Dedifferentiated amniotic fluid mesenchymal stem cell (primary cell): ENCODE data around the gene NTN4.
"Not testable (repeated sequence)": the region's sequence is repeated elsewhere in the genome, so short reads cannot be mapped to it uniquely, and the experiment has no call there.

Source experiments
- DNase-seq: peaks from one replicate; pipeline ENCODE4 v3.0.0-alpha.2; 2016; ENCODE audit errors: extremely low spot score

NTN4 gene

DNA sequence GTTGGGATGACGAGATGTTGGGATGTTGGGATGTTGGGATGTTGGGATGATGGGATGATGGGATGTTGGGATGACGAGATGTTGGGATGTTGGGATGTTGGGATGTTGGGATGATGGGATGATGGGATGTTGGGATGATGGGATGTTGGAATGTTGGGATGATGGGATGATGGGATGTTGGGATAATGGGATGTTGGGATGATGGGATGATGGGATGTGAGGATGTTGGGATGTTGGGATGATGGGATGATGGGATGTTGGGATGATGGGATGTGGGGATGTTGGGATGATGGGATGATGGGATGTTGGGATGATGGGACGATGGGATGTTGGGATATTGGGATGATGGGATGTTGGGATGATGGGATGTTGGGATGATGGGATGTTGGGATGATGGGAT lies 135.9 kb downstream of the NTN4 start:
- DNase-seq = not testable (repeated sequence)

DNA sequence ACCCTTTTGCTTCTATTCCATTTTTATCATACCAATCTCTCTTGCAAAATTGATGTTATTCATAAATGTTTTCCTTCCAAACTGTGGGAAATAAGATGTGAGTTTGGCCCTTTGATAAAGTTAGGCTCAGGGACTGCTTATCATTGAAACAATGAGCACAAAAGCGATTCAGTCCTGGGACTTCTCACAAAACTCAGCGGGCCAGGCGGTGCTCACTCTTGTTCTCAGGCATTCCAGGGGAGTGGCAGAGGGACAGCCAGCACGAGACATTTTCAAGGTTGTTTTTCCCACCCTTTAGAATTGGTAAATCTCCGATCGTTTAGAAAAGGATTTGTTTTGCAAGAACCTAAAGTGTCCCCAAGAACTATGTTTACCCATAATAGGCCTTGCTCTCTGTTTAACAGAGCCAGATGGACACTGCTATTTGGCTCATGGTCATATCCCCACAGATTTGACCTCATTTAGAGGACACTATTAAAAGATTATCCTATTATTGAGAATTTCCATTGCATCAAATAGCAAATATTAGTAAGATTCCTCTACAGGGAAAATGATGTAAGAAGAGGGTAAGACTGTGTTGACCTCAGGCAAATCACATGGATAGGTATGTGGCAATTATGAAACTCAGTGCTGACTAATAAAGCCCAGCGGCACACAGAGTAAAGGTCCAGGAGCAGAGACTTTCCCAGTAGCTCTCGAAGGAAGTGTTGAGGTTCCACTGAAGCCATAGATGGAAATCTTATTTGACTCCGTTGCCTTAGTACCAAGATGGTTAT lies 136.6 kb downstream of the NTN4 start:
- DNase-seq = peak; percentile 51

DNA sequence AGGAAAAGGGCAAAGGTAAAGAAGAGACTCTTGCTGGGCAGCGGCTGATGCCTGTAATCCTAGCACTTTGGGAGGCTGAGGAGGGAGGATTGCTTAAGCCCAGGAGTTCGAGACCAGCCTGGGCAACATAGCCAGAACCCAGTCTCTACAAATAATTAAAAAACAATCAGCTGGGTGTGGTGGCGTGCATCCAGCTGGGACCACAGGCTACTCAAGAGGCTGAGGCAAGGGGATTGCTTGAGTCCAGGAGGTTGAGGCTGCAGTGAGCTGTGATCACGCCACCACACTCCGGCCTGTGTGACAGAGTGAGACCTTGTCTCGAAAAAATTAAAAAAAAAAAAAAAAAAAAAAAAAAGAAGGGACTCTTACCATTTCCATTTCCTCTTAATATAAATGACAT lies 138.9 kb downstream of the NTN4 start:
- DNase-seq = no peak

DNA sequence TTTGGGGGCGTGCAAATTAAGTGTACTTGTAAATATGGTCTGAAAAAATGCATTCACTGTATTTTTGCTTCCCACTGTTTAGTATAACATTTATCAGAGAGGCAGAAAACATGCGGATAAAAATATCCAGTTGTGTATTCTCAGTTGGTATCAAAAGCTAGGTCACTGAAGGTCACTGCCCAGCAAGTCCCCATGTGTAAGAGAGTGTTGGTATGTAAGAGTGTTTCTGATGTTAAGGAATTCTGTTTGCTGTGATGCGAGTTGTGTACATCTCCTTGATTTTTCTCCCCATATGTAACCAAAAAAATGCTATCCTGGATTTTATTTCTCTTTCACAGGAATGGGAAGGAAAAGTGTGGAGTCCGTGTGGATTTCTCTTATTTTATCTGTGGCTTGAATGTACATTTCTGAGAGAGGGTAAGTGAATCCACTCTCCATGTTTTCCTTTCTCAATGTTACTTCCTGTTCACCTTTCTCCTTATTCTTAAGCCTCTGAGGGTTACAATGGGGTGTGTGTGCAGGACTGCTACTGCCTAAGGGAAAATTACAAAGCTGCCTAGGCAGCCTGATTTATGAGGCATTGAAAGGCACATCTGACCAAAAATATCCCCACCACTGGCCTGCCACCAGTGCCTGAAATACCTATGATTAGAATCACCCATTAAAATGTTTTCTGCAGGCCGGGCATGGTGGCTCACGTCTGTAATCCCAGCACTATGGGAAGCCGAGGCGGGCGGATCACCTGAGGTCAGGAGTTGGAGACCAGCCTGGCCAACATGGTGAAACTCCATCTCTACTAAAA lies 141.4 kb downstream of the NTN4 start:
- no peak for DNase-seq

DNA sequence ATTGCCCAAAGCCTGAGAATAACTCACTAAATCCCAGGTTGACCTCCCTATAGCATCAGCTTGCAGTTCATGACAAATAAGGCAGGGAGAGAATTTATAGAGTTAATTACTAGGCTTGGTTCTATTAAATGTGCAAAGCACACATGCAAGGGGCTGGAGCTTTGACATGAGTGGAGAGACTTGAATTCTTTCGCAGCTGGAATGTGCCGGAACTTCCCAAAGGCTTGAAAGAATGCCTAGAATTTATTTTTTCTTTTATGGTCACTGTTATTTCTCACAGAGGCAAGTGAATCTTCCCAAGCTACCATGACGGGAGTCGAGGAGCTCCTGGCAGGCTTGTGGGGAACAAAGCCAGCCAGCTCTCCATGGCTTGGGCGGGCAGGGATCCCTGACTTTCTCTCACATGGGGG lies 143.8 kb downstream of the NTN4 start:
- peak; percentile 59 for DNase-seq

DNA sequence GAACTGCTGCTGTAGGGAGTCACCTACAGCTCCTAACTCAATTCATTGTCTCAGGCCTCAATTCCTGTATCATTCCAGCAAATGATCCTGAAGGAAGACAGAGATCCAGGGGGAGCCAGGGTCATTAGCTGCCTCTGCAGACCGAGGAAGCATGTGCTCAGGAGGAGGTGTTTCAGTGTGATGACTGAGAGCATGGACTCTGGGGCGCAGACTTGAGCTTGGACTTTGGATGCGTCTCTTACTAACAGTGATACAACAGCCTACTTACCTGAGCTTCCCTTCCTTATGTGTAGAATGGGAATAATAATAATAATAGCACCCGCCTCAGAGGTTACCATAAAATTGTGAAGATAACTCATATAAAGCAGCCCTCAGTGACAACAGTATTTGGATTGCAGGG lies 147.3 kb downstream of the NTN4 start:
- no peak for DNase-seq

DNA sequence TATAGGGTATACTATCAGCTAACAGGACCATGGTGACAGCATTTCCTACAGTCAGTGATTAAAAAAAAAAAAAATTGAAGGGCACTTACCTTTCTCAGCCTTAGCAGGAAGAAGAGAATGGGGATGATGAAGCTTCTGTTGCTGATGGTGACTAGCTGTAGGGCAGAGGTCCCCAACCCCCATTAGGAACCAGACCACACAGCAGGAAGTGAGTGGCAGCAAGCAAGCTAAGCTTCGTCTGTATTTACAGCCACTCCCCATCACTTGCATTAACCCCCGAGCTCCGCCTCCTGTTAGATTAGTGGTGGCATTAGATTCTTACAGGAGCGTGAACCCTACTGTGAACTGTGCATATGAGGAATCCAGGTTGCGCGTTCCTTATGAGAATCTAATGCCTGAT lies 148.0 kb downstream of the NTN4 start:
- no peak for DNase-seq

DNA sequence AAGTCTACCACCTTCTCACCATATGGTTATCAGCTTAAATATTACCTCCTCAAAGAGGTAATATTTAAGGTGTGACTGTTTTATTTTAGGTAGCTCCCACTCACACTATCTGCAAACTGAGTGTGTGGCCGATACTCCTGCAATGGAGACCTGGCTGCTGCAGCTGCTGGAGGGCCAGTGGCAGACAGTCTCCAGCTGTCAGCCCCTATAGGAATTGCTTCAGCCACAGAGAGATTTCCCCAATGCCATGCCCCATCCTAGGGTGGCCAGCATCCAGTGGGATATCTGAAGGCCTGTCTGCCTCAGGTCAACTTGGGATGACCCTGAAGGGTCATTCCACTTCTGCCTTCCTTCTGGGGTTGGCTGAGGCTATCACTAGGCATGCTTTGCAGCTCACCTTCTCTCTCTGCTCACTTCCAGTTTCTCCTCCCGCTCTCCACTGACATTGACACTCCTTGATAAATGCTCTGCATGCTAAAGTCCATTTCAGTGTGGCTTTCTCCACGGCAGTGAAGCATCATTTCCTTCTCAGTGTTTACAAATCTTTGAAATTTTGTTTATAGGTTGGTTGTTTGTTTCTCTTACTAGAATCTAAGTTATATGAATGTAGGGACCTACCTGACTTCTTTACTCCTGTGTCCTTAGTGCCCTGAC lies 149.1 kb downstream of the NTN4 start:
- no peak for DNase-seq

DNA sequence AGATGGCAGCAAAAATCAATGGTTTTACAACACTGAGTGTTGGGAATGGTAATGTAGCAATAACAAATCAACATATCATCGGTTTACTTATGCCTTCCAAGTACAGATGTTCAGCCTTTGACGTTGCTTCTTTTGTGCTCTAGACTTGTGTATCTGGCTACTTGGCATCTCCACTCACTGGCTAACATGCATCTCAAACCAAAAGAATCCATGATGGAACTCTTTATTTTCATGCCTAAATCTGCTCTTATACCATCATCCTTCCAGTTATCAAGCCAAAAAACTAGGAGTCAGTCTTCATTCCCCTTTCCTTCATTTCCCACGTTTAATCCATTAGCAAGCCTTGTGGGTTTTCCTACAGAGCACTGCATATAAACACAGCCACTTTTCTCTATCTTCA lies 150.0 kb downstream of the NTN4 start:
- no peak for DNase-seq

DNA sequence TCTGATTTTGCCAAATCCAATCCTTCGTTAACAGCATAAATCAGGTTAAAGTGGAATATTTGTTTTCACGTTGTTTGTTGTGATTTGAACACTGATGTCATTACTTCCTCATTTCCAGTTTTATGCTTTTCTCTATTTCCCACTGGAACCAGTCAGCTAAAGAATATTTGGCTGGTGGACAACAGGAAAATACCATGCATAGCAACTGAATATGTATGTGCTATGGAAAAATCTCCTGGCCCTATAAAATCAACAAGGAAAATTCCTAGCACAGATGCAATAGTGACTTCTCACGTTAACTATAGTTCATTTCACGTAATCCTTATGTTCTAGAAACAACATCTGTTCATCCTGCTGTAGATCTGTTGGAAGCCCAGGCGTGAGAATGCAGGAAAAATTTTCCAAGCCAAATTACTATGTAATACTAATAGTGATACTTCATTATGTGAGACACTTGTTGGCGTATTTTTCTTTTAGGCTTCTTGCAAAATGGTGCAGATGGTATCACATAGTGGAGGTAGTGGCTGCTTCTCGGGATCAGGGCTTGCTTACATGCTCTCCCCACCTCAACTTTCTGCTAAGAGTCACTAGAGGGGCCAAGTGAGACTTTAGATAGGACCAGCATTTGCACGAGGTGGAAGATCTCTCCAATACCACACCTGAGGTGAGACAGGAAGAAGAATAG lies 153.0 kb downstream of the NTN4 start:
- DNase-seq = peak; percentile 89

DNA sequence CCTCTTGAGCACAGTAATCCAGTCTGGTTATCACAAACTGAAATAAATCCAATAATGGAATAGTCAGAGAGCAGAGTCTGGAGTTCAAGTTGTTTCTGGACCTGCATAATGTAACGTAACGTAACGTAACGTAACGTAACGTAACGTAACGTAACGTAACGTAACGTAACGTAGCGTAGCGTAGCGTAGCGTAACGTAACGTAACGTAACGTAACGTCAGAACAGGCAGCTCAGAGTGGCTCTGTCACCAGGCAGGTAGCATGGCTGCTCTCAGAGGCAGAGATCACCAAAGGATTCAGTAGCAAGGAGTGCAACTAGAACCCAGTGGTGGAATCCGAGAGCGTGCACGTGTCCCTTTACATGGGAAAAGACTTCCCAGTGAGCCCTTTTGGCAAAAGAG lies 153.6 kb downstream of the NTN4 start:
- no peak for DNase-seq

DNA sequence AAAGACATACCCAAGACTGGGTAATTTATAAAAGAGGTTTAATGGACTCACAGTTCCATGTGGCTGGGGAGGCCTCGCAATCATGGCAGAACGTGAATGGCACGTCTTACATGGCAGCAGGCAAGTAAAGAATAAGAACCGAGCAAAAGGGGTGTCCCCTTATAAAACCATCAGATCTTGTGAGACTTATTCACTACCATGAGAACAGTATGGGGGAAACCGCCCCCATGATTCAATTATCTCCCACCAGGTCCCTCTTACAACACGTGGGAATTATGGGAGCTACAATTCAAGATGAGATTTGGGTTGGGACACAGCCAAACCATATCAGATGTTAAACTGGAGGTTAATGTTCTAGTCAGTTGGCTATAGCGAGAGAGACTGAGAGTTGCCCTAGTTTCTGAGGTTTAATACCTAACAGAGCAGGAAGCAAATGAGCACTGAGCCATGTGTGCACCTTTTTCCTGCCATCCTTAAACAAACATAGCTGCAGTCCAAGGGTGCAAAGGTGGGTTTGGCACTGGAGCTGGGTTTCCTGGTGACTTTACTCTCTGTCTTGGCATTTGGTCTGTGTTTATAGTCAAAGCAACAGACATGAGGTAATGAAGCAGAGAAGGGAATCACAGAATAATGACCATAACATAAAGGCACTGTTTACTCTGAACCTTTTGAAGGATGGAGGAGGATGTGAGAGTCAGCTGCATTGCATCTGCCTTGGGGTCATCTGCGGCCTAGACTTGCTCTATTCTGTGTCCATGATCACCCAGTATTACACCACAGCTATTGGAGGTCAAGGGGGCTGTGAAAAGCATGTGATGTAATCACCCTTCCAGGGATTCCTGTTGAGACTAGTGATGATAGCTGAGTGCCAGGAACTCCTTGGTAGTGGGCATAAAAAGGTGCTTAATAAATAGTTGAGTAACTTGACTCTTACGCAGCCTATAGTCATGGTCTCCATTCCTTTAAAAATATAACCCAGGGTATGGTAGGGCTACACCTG lies 155.6 kb downstream of the NTN4 start:
- DNase-seq = no peak

DNA sequence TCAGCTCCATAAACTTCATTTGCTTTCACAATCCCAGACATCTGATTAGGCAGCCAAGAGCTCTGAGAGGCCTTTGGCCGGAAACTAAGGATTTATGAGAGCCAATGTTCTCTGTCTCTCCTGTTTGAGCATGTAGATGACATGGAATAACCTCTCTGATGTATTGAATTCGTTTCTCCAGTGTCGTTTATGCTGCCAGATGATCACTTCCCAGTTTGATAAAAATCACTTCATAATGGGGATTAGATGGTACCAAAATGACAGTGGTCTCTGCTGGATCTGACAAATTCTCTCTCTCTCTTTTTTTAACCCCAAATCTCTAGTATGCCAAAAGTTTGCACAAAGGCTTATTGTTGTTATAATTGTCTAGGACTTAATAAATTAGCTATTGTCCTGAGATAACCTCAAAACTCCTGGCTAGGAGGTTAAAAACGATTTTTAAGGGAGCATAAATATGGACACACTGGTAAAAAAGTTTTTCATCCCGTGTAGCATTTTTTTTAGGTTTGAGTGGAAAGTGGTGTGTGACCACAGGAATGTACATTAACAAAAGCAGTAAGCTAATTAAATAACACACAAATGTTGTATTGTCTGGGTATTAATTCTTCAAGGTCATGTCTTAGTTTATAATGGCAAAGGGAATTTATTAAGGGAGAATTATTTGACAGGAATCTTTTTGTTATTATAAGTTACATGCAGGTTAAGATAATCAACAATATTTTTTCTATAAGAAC lies 156.7 kb downstream of the NTN4 start:
- DNase-seq = no peak

DNA sequence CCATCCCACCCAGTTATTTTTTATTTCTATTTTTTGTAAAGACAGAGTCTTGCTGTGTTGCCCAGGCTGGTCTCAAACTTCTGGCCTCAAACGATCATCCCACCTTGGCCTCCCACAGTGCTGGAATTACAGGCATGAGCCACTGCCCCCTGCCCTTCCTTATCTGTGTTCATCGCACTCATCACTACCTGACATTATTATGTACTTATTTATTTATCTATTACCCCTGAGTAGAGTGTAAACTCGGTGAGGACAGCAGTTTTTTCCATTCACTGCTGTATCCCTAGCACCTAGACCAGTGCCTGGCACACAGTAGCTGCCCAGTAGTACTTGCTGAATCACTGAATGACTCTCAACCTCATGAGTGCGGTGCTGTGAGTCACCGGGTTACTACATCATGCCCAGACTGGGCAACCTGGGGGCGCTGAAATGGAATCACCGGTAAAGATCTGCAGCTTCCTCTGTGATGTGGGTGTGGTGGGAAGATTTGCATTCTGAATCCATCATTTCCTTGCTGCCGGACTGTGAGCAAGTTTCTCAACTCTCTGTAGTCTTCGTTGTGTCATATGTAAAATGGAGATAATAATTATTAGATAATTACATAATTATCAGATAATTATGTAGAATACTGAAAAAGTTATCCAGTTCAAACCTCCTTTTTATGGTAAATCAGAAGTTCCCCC lies 157.4 kb downstream of the NTN4 start:
- DNase-seq = peak; percentile 44

DNA sequence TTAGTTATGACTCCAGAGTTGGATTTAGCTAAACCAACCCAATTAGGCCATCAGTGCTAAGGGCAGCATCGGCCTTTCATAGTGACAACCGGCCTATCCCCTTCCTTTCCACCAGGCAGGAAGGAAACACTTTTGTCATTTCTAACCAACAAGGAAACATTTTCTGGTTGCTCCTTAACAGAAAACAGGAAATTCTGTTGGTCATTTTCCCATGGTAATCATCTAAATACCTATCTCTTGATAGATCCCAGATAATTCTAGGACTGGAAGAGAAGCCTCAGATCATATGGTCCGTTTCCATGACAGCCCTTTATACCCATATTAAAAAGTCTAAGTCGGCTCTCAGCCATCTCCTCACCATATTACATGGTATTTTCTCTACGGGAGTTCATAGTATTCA lies 160.1 kb downstream of the NTN4 start:
- DNase-seq = no peak

DNA sequence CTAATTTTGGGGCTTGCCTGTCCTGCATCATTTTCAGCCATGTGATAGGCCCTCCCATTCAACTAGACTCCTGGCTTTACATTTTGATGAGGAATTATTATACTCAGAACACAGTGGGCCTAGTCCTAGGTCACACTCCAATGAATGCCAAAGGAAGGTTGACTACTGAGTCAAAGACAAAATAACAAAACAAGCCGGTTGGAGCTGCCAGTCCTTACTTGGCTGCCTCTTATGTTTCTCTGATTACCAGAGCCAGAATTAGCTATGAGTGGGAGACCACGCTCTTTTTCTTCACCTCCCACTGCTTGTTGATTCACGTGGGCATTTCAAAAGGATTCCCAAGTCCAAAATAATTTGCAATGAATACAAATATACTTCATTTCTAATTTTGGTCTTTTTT lies 161.2 kb downstream of the NTN4 start:
- no peak for DNase-seq

DNA sequence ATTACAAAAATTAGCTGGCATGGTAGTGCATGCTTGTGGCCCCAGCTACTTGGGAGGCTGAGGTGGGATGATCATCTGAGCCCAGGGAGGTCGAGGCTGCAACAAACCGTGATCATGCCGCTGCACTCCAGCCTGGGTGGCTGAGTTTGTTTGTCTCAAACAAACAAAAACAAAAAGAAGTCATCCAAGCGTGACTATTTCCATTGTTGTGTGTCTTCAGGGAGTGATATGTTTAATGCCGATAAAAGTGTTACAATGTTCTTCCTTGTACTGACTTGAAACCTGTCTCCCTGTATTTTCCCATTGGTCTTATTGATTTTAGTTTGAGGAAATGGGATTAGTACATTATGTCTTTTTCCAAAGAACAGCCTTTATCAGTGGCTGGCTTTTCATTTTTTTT lies 163.7 kb downstream of the NTN4 start:
- DNase-seq = no peak

DNA sequence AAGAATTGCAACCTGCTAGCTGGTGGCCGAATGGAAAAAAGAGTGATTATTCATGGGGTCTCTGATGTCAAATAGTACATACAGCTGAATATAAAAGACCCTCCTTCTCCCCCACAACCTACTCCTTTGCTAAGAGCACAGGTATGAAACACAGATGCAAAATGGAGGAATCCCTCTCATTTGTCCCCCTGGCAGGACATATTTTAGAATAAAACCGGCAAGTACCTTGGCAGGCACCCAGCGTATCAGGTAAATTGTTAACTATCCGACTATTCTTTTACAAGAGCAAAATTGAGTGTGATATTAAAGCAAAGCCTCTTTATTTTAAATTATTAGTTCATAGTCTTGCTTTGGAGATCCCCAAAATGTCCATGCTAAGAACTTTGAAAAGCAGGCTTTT lies 165.6 kb downstream of the NTN4 start:
- DNase-seq = no peak

DNA sequence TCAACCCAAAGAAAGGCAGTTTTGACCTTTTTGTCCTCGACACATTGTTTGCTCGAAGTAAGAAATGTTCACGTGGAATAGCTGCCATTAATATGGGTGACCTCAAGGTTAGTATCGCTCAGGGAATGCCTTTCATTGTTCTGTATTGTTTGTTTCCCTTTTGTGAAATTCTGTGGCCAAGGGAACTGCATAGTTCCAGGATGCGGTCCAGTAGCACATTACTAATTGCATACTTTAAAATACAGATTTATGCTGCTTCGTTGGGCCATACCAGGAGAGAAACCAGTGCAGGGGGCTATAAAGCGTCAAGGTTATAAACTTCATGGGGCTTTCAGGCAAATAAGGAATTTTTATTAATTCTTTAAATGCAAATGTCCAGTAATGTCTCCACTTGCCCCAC lies 166.0 kb downstream of the NTN4 start:
- DNase-seq = no peak
